NCI-H2227 (cell line): ENCODE measurements around the gene RCL1.
A peak's percentile ranks its signal among the peaks of the same experiment; 100 is the strongest.

ENCODE experiments used
- DNase-seq: peaks from one replicate; lab custom pipeline; 2025; ENCODE audit not compliant: unreplicated experiment; lab: John Stamatoyannopoulos, UW

The RCL1 gene

GRCh38 chr9:4838189-4838546, 45.4 kb downstream of the RCL1 start:
- no peak for DNase-seq

- no peak for DNase-seq
Measured at GRCh38 chr9:4839470-4839912, 46.7 kb downstream of the RCL1 start.

GRCh38 chr9:4840018-4840417, 47.3 kb downstream of the RCL1 start:
- DNase-seq: no peak

GRCh38 chr9:4842213-4842612, 49.5 kb downstream of the RCL1 start:
- DNase-seq: no peak

- no peak for DNase-seq
Measured at GRCh38 chr9:4842734-4843133, 50.0 kb downstream of the RCL1 start.

DNA sequence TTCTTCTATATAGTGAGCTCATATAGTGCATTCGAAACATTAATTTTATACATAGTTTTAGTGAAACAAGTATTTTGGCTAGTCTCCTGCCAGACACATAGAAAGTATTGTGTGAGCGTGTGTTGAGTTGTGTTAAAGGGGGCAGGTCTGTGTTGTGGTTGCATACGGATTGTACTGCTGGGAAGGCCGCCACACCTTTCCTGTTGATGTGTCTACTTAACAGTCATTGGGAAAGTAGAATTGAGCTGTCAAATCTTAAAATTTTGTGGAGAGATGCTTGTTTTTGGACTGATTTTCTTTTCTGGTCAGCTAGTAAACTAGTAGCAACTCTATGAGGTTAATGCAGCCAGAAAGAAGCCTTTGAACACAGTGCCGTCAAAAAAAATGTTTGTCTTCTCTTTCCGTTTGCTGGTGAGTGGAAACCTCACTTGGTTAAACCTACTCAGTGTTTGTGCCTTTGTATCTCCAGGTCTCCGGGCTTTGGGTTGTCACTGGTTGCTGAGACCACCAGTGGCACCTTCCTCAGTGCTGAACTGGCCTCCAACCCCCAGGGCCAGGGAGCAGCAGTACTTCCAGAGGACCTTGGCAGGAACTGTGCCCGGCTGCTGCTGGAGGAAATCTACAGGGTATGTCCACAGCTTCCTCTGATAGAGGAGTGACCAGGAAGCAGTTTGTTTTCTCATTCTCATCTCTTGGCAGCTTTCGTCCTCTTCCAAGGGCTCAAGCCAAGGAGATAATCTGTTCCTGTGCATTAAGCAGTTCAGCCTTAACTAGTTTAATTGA, 51.5 kb downstream of the RCL1 start:
- no peak for DNase-seq

DNA sequence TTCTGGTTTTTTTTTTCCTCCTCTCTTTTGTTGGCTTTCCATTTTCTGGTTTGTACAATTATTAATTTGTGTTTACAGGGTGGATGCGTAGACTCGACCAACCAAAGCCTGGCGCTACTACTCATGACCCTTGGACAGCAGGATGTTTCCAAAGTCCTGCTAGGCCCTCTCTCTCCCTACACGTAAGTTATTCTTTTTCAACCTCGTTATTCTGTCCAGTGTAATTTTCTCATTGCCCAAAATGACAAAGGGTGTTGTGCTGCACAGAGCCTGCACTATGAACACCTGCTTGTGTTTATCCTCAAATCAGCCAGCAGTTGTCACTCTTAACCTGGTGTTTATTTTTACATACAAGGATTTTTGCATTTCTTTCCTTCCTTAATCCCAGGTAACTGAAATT, 56.6 kb downstream of the RCL1 start:
- DNase-seq: no peak

GRCh38 chr9:4850603-4851310, 58.0 kb downstream of the RCL1 start:
- no peak for DNase-seq

GRCh38 chr9:4852419-4852818, 59.7 kb downstream of the RCL1 start:
- DNase-seq: no peak

DNA sequence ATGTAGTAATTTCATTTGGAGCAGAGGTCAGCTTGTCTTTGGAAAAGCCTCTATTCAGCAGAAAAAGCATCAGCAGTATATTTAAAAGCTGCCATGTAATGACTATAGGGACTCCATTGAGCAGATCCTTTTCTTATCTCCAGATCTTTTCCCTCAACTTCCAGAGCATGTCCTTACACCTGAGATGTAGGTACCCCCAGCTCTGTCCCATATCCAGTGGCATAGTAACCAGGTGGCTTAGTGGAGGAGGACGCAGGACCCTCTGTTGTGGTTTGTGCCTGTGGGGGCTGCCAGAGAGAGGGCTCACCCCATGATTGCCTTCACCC, 61.5 kb downstream of the RCL1 start:
- peak; percentile 15 for DNase-seq

GRCh38 chr9:4855841-4856240, 63.1 kb downstream of the RCL1 start:
- no peak for DNase-seq

- no peak for DNase-seq
Measured at GRCh38 chr9:4857163-4857810, 64.5 kb downstream of the RCL1 start.

DNA sequence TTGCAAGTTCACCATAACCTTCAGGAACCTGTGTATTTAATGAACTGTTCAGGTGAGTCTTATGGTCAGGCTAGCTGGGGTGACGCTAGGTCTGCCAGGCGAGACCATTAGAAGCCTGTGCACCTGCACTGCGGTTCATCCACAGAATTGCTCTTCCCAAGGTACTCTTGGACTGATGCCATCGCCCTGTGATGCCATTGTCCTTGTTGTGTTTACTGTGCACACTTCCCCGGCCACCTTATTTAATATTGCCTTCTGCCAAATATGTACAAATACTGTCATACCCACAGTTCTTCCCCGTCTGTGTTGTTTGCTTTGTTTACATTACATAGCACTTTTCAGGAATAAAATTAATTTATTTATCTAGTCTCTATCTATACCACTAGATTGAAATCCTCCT, 66.3 kb downstream of the RCL1 start:
- no peak for DNase-seq

- no peak for DNase-seq
Measured at GRCh38 chr9:4860383-4860782, 67.6 kb downstream of the RCL1 start.

GRCh38 chr9:4861145-4861544, 68.4 kb downstream of the RCL1 start:
- no peak for DNase-seq

GRCh38 chr9:4861736-4862451, 69.2 kb downstream of the RCL1 start:
- no peak for DNase-seq

GRCh38 chr9:4862506-4863250, 69.9 kb downstream of the RCL1 start:
- DNase-seq: no peak

DNA sequence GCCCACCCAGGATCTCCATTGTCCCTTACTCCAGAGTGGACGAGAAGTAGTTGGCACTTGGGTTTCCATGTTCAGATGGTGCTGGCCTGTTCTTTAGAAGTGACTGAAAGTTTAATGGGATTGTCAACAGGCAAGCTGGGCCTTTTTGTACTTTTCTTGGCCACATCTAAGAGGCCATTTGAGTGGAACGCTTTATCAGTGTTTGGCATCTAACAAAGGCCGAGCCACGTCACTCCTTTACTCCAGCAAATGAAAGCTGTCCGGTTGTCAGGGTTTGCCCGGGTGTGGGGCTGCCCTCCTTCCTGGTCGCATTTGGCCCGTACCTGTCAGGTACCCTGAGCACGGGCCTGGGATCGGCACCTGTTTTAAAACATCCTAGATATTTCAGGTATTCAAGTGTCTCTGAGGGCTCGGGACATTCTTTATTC, 71.5 kb downstream of the RCL1 start:
- no peak for DNase-seq

- DNase-seq: no peak
Measured at GRCh38 chr9:4864698-4865097, 72.0 kb downstream of the RCL1 start.

- DNase-seq: no peak
Measured at GRCh38 chr9:4865681-4866080, 72.9 kb downstream of the RCL1 start.
